IMR-90 (cell line): Measurements from ENCODE around the gene ZNF407. TPM values are rescaled to one million over a fixed set of nuclear protein-coding genes. Genes with fewer than 3 reads are reported as not detected.

Experiments used
- ATAC-seq: fragments of 200-7000 bp; cut with Tn5 transposase; 2 replicates; pipeline ENCODE4 v1.9.1; 2020; ENCODE audit warnings: low read depth, mild to moderate bottlenecking, moderate library complexity
- BruUV-seq: library from RNA; stranded (reverse); fragments of 400-500 nt; replicated peaks from 2 replicates; lab custom pipeline; 2021; lab: Mats Ljungman, UMichigan
- CTCF ChIA-PET: fragments of 300-600 bp; formaldehyde crosslinking; extraction: SDS; loops from one replicate; lab custom pipeline; 2021; ENCODE audit warnings: antibody characterized with exemption; lab: Yijun Ruan, JAX
- POLR2A ChIA-PET: fragments of 300-600 bp; sonication (Branson Sonifier 250); formaldehyde crosslinking; loops from one replicate; lab custom pipeline; 2022; ENCODE audit warnings: antibody characterized with exemption; ENCODE audit not compliant: unreplicated experiment; lab: Charles Lee
- DNase-seq: peaks from one replicate; pipeline ENCODE4 v3.0.0; 2013
- H2AFZ ChIP-seq: replicated peaks from 2 replicates; pipeline ENCODE3; 2013; ENCODE audit warnings: low read length, mild to moderate bottlenecking; ENCODE audit not compliant: poor library complexity
- H2AK5ac ChIP-seq: 2 replicates; pipeline ENCODE4 v1.6.1; 2013; ENCODE audit warnings: low read depth, low read length, inconsistent platforms
- H2AK9ac ChIP-seq: replicated peaks from 2 replicates; pipeline ENCODE3; 2013; ENCODE audit warnings: mild to moderate bottlenecking, low read depth, low read length, moderate library complexity; ENCODE audit not compliant: poor library complexity
- H2BK120ac ChIP-seq: 2 replicates; pipeline ENCODE4 v1.6.1; 2013; ENCODE audit warnings: low read depth, low read length, inconsistent platforms
- H2BK15ac ChIP-seq: 3 replicates; pipeline ENCODE4 v1.6.1; 2013; ENCODE audit warnings: low read depth, low read length, inconsistent platforms
- H2BK20ac ChIP-seq: 2 replicates; pipeline ENCODE4 v1.6.1; 2013; ENCODE audit warnings: low read depth, mild to moderate bottlenecking, inconsistent platforms, low read length, moderate library complexity
- H2BK5ac ChIP-seq: 2 replicates; pipeline ENCODE4 v1.6.1; 2013; ENCODE audit warnings: mild to moderate bottlenecking, low read depth, low read length, inconsistent platforms; ENCODE audit not compliant: poor library complexity, severe bottlenecking
- H3K14ac ChIP-seq: replicated peaks from 2 replicates; pipeline ENCODE4 v1.6.1; 2013; ENCODE audit warnings: low read depth, low read length, inconsistent platforms
- H3K18ac ChIP-seq: 2 replicates; pipeline ENCODE4 v1.6.1; 2013; ENCODE audit warnings: low read depth, low read length, control low read depth
- H3K23ac ChIP-seq: 2 replicates; pipeline ENCODE4 v1.6.1; 2013; ENCODE audit warnings: low read depth, low read length, inconsistent platforms
- H3K27ac ChIP-seq: 2 replicates; pipeline ENCODE4 v1.5.1; 2013; ENCODE audit warnings: mild to moderate bottlenecking, control low read depth, low read length; ENCODE audit not compliant: insufficient read depth
- H3K27me3 ChIP-seq: 2 replicates; pipeline ENCODE4 v1.6.1; 2013; ENCODE audit warnings: low read length; ENCODE audit not compliant: control insufficient read depth, insufficient read depth
- H3K36me3 ChIP-seq: 2 replicates; pipeline ENCODE4 v1.6.1; 2013; ENCODE audit warnings: low read length, mixed read lengths; ENCODE audit not compliant: control insufficient read depth, insufficient read depth
- H3K4ac ChIP-seq: 2 replicates; pipeline ENCODE4 v1.6.1; 2013; ENCODE audit warnings: low read depth, low read length, inconsistent platforms
- H3K4me1 ChIP-seq: 2 replicates; pipeline ENCODE4 v1.6.1; 2013; ENCODE audit warnings: low read length, mixed read lengths; ENCODE audit not compliant: control insufficient read depth, insufficient read depth
- H3K4me2 ChIP-seq: 2 replicates; pipeline ENCODE4 v1.6.1; 2013; ENCODE audit warnings: low read depth, mild to moderate bottlenecking, control low read depth, low read length, moderate library complexity
- H3K4me3 ChIP-seq: 2 replicates; pipeline ENCODE4 v1.5.1; 2013; ENCODE audit warnings: low read depth, mild to moderate bottlenecking, control low read depth, low read length, moderate library complexity; ENCODE audit not compliant: insufficient read depth
- H3K56ac ChIP-seq: 2 replicates; pipeline ENCODE4 v1.6.1; 2013; ENCODE audit warnings: low read length, inconsistent platforms; ENCODE audit not compliant: insufficient read depth; ENCODE audit errors: extremely low read depth
- H3K79me1 ChIP-seq, 2 experiments: 2 replicates each; pipeline ENCODE4 v1.6.1; 2013; ENCODE audit warnings: low read length in 2 of 2, inconsistent platforms in 1 of 2, low read depth in 1 of 2
- H3K9ac ChIP-seq: 2 replicates; pipeline ENCODE4 v1.6.1; 2013; ENCODE audit warnings: low read depth, low read length, control low read depth
- H3K9me1 ChIP-seq: 2 replicates; pipeline ENCODE4 v1.6.1; 2013; ENCODE audit warnings: low read length, inconsistent platforms; ENCODE audit not compliant: insufficient read depth
- H3K9me3 ChIP-seq: 2 replicates; pipeline ENCODE4 v1.6.1; 2013; ENCODE audit warnings: low read length; ENCODE audit not compliant: control insufficient read depth, insufficient read depth
- H4K20me1 ChIP-seq: 2 replicates; pipeline ENCODE4 v1.6.1; 2013; ENCODE audit warnings: low read length, inconsistent platforms; ENCODE audit not compliant: insufficient read depth
- H4K5ac ChIP-seq: 2 replicates; pipeline ENCODE4 v1.6.1; 2013; ENCODE audit warnings: mild to moderate bottlenecking, low read depth, low read length, control low read depth
- H4K8ac ChIP-seq, 2 experiments: 2 replicates each; pipeline ENCODE4 v1.6.1; 2013; ENCODE audit warnings: low read depth in 2 of 2, low read length in 2 of 2, control low read depth in 1 of 2, inconsistent platforms in 1 of 2
- H4K91ac ChIP-seq: 2 replicates; pipeline ENCODE4 v1.6.1; 2013; ENCODE audit warnings: low read depth, low read length, inconsistent platforms; ENCODE audit not compliant: insufficient read depth
- BHLHE40 ChIP-seq: fragments of 150-350 bp; IDR thresholded peaks from 2 replicates; pipeline ENCODE4 v1.6.1; 2016; ENCODE audit warnings: mild to moderate bottlenecking, low read depth, low read length
- CEBPB ChIP-seq: IDR thresholded peaks from 2 replicates; pipeline ENCODE4 v1.6.1; 2012; ENCODE audit warnings: low read depth, low read length, improper control_type of control experiment
- CHD1 ChIP-seq: IDR thresholded peaks from 2 replicates; pipeline ENCODE4 v1.6.1; 2012; ENCODE audit warnings: low read depth, low read length, improper control_type of control experiment
- CTCF ChIP-seq: conservative IDR thresholded peaks from 2 replicates; pipeline ENCODE4 v1.5.1; 2012; ENCODE audit warnings: mild to moderate bottlenecking, low read depth, low read length, improper control_type of control experiment
- ELK1 ChIP-seq: fragments of 150-350 bp; IDR thresholded peaks from 2 replicates; pipeline ENCODE4 v1.6.1; 2016; ENCODE audit warnings: low read depth, mild to moderate bottlenecking, low read length, moderate library complexity, borderline replicate concordance
- FOS ChIP-seq: fragments of 150-350 bp; IDR thresholded peaks from 2 replicates; pipeline ENCODE4 v1.6.1; 2016; ENCODE audit warnings: low read depth, low read length
- MAFK ChIP-seq: IDR thresholded peaks from 2 replicates; pipeline ENCODE4 v1.6.1; 2012; ENCODE audit warnings: low read depth, low read length, improper control_type of control experiment
- MAZ ChIP-seq: IDR thresholded peaks from 2 replicates; pipeline ENCODE4 v1.6.1; 2012; ENCODE audit warnings: low read depth, mild to moderate bottlenecking, low read length, improper control_type of control experiment, moderate library complexity, borderline replicate concordance
- MXI1 ChIP-seq: IDR thresholded peaks from 2 replicates; pipeline ENCODE4 v1.6.1; 2012; ENCODE audit warnings: low read depth, mild to moderate bottlenecking, low read length, moderate library complexity, borderline replicate concordance
- NFE2L2 ChIP-seq: fragments of 150-350 bp; IDR thresholded peaks from 2 replicates; pipeline ENCODE4 v1.6.1; 2016; ENCODE audit warnings: low read depth, mild to moderate bottlenecking, low read length
- POLR2A ChIP-seq: IDR thresholded peaks from 2 replicates; pipeline ENCODE4 v1.6.1; 2012; ENCODE audit warnings: mild to moderate bottlenecking, low read depth, low read length
- RAD21 ChIP-seq: IDR thresholded peaks from 2 replicates; pipeline ENCODE4 v1.6.1; 2012; ENCODE audit warnings: low read length, improper control_type of control experiment
- RCOR1 ChIP-seq: IDR thresholded peaks from 2 replicates; pipeline ENCODE4 v1.6.1; 2012; ENCODE audit warnings: mild to moderate bottlenecking, low read length, improper control_type of control experiment; ENCODE audit not compliant: insufficient replicate concordance
- RFX5 ChIP-seq: IDR thresholded peaks from 2 replicates; pipeline ENCODE4 v1.8.0; 2012; ENCODE audit warnings: low read depth, mild to moderate bottlenecking, low read length, moderate library complexity
- SMC3 ChIP-seq: fragments of 150-350 bp; IDR thresholded peaks from 2 replicates; pipeline ENCODE4 v1.6.1; 2016; ENCODE audit warnings: low read depth, mild to moderate bottlenecking, antibody characterized with exemption, low read length, moderate library complexity
- USF2 ChIP-seq: fragments of 150-350 bp; IDR thresholded peaks from 2 replicates; pipeline ENCODE4 v1.6.1; 2017; ENCODE audit warnings: mild to moderate bottlenecking, antibody characterized with exemption, low read length, low read depth
- WGBS, 2 experiments: methylation state at CpG; one replicate each; pipeline versions ENCODE4 v1.1.5 to v1.1.7; 2013; ENCODE audit warnings: missing lambda C conversion rate in 2 of 2; ENCODE audit not compliant: insufficient read length in 1 of 2; ENCODE audit errors: extremely low coverage in 2 of 2; 5-methylcytosine and 5-hydroxymethylcytosine counted together
- dilution Hi-C: fragments of 300-500 bp; cut with HindIII; formaldehyde crosslinking; loops from one replicate; pipeline ENCODE4 v1.14.3; 2018; ENCODE audit warnings: low sequenced_read_pairs; ENCODE audit not compliant: unreplicated experiment
- in situ Hi-C: fragments of 300-500 bp; cut with MboI; formaldehyde crosslinking; loops from 3 replicates; pipeline ENCODE4 v1.14.3; 2019; ENCODE audit warnings: low sequenced_read_pairs, inconsistent platforms, mixed read lengths
- intact Hi-C: fragments of 100-400 bp; cut with micrococcal nuclease; formaldehyde crosslinking; loops from 2 replicates; pipeline ENCODE4 v1.10.0; 2022
- polyA plus RNA-seq, 3 experiments: library from polyadenylated mRNA; depleted of rRNA; stranded (reverse); fragments of >200 nt; gene quantifications; 2 replicates each; pipeline ENCODE4 v1.2.3, GENCODE V29; 2012; ENCODE audit warnings: low replicate concordance in 1 of 3
- total RNA-seq: library from RNA; depleted of rRNA; stranded (reverse); fragments of >200 nt; gene quantifications from 2 replicates; pipeline ENCODE4 v1.2.3, GENCODE V29; 2012

ZNF407 gene
- total and polyA plus RNA-seq, 2 of the 4 experiments (the other 2 are of a cell fraction) = 3.1 to 20.1 TPM

- no peak overlapping the region for H3K23ac ChIP-seq
- H4K8ac ChIP-seq = no peak overlapping the region
- no peaks in the 10 kb centered on the region for H3K36me3 ChIP-seq
- H3K9me1 ChIP-seq = peaks cover 15% of the 10 kb centered on the region
- no peak overlapping the region for H2BK20ac ChIP-seq
- peaks cover 38 to 65% of the 10 kb centered on the region in 2 experiments for H3K79me1 ChIP-seq
- H2AK9ac ChIP-seq = no peak overlapping the region
- no peak overlapping the region for H3K4ac ChIP-seq
- H2AK5ac ChIP-seq = no peak overlapping the region
- DNase-seq (no peak), ATAC-seq (no peak)
- BruUV-seq = no TSS peak
- intact Hi-C loops (no loop called here), in situ Hi-C loops (no loop called here), dilution Hi-C loops (no loop called here)
- H2BK120ac ChIP-seq = no peak overlapping the region
- no peak overlapping the region; the same call in 1 of the 2 replicates for H4K91ac ChIP-seq
- no peak overlapping the region for H2BK5ac ChIP-seq
- 83% methylated on average over 1 of the region's 2 CpGs; no CpG with 5 or more reads in 1 of the 2 experiments for WGBS, 2 experiments
- H2AFZ ChIP-seq = no peak overlapping the region
- H2BK15ac ChIP-seq = no peak overlapping the region
- H3K4me3 ChIP-seq = no peak overlapping the region
- H4K5ac ChIP-seq = no peak overlapping the region
- TF ChIP-seq CTCF = no peak
- no peak for TF ChIP-seq NFE2L2
- TF ChIP-seq POLR2A = no peak
- TF ChIP-seq RCOR1 = no peak
- TF ChIP-seq BHLHE40 = no peak
- TF ChIP-seq CEBPB = no peak
- TF ChIP-seq MXI1 = no peak
- TF ChIP-seq SMC3 = no peak
- TF ChIP-seq CHD1 = no peak
- TF ChIP-seq RFX5 = no peak
- no peak for TF ChIP-seq USF2
- TF ChIP-seq MAFK = no peak
- no peak for TF ChIP-seq ELK1
- TF ChIP-seq FOS = no peak
- no peak for TF ChIP-seq RAD21
- no peak for TF ChIP-seq MAZ
- peaks cover 17% of the 10 kb centered on the region for H3K4me1 ChIP-seq
- ChIA-PET CTCF (no interaction called here), POLR2A (no interaction called here)
- H3K4me2 ChIP-seq = no peak overlapping the region
- H3K27ac ChIP-seq = no peak overlapping the region
- H3K18ac ChIP-seq = no peak overlapping the region
- H3K27me3 ChIP-seq = no peaks in the 10 kb centered on the region
- no peak overlapping the region for H3K14ac ChIP-seq
- no peaks in the 10 kb centered on the region for H3K9me3 ChIP-seq
- H3K9ac ChIP-seq = no peak overlapping the region
- H4K20me1 ChIP-seq = no peaks in the 10 kb centered on the region; the same call in 1 of the 2 replicates
- no peak overlapping the region for H3K56ac ChIP-seq
Observed at GRCh38 chr18:74608681-74609080, 11.0 kb downstream of the ZNF407 start.
